Stimulated activated CD4-positive, alpha-beta T cell treated with anti-CD3 and anti-CD28 coated beads, Interleukin-4, amount 100 ng/mL, for 4 hours (primary cell): ENCODE data around the gene GRIK1.
"Not testable (repeated sequence)": the region's sequence is repeated elsewhere in the genome, so short reads cannot be mapped to it uniquely, and the experiment has no call there.

Source experiments
- DNase-seq, 2 experiments: peaks; one replicate each; pipeline ENCODE4 v3.0.0-alpha.2; 2020

The GRIK1 gene

GRCh38 chr21:29638761-29639327, 301.0 kb downstream of the GRIK1 start:
- no peak for DNase-seq

- no peak for DNase-seq
These were observed 301.7 kb downstream of the GRIK1 start for GRCh38 chr21:29638138-29638537.

GRCh38 chr21:29637553-29637952, 302.2 kb downstream of the GRIK1 start:
- DNase-seq = no peak

- no peak for DNase-seq
These were observed 302.7 kb downstream of the GRIK1 start for GRCh38 chr21:29637134-29637533.

GRCh38 chr21:29634418-29634817, 305.4 kb downstream of the GRIK1 start:
- no peak for DNase-seq

GRCh38 chr21:29633756-29634155, 306.0 kb downstream of the GRIK1 start:
- DNase-seq = no peak

GRCh38 chr21:29630441-29630840, 309.4 kb downstream of the GRIK1 start:
- DNase-seq = no peak

GRCh38 chr21:29627905-29628304, 311.9 kb downstream of the GRIK1 start:
- no peak for DNase-seq

- no peak for DNase-seq
These were observed 312.9 kb downstream of the GRIK1 start for GRCh38 chr21:29626801-29627470.

- no peak for DNase-seq
These were observed 313.8 kb downstream of the GRIK1 start for GRCh38 chr21:29625990-29626389.

- DNase-seq = no peak
These were observed 315.0 kb downstream of the GRIK1 start for GRCh38 chr21:29624776-29625175.

GRCh38 chr21:29621525-29621924, 318.3 kb downstream of the GRIK1 start:
- no peak for DNase-seq

- DNase-seq = no peak
These were observed 323.5 kb downstream of the GRIK1 start for GRCh38 chr21:29616209-29616751.

- DNase-seq = no peak
These were observed 325.9 kb downstream of the GRIK1 start for GRCh38 chr21:29613877-29614276.

GRCh38 chr21:29613021-29613420, 326.8 kb downstream of the GRIK1 start:
- no peak for DNase-seq

- DNase-seq = no peak
These were observed 328.9 kb downstream of the GRIK1 start for GRCh38 chr21:29610779-29611360.

- no peak for DNase-seq
These were observed 333.2 kb downstream of the GRIK1 start for GRCh38 chr21:29606613-29607012.

- DNase-seq = not testable (repeated sequence)
These were observed 334.6 kb downstream of the GRIK1 start for GRCh38 chr21:29605219-29605618.

- DNase-seq = no peak
These were observed 335.7 kb downstream of the GRIK1 start for GRCh38 chr21:29604076-29604475.

GRCh38 chr21:29601047-29601446, 338.7 kb downstream of the GRIK1 start:
- DNase-seq = no peak

- DNase-seq = no peak
These were observed 353.1 kb downstream of the GRIK1 start for GRCh38 chr21:29586696-29587095.

- no peak for DNase-seq
These were observed 354.3 kb downstream of the GRIK1 start for GRCh38 chr21:29585462-29585861.

GRCh38 chr21:29583424-29583924, 356.3 kb downstream of the GRIK1 start:
- DNase-seq = no peak

- no peak for DNase-seq
These were observed 356.9 kb downstream of the GRIK1 start for GRCh38 chr21:29582855-29583254.
